Prostate gland (tissue), 2 donors: ENCODE measurements around the gene ACYP2.

Source experiments
- CTCF ChIP-seq, 4 experiments: fragments of 200-600 bp in 2 of 4; fragments of 450-650 bp in 2 of 4; sonication (generic) in 2 of 4; IDR thresholded peaks; 1 replicate in 3 of 4; 2 replicates in 1 of 4; pipeline ENCODE4 v1.5.1; 2016 to 2019; ENCODE audit warnings: antibody characterized with exemption in 4 of 4, mild to moderate bottlenecking in 2 of 4, moderate library complexity in 2 of 4
- POLR2A ChIP-seq: fragments of 450-650 bp; IDR thresholded peaks from one replicate; pipeline ENCODE4 v1.6.1; 2016; ENCODE audit warnings: antibody characterized with exemption, mild to moderate bottlenecking

GRCh38 chr2:54183972-54184371 lies 68.6 kb downstream of the ACYP2 start:
- no peak for TF ChIP-seq CTCF (IDR thresholded peaks at IDR 0.05)
- no peak for TF ChIP-seq POLR2A
